Neural cell (in vitro differentiated cells): ENCODE data around the gene SLC12A5.

Experiments
- EP300 ChIP-seq: fragments of 450-650 bp; conservative IDR thresholded peaks from 2 replicates; pipeline ENCODE4 v1.6.1; 2014; ENCODE audit warnings: antibody characterized with exemption, mild to moderate bottlenecking, moderate library complexity; ENCODE audit not compliant: poor library complexity, severe bottlenecking
- EZH2 ChIP-seq: fragments of 200-600, 300-800 bp; shearing (Covaris generic), sonication (generic); IDR thresholded peaks from 2 replicates; pipeline ENCODE4 v1.6.1; 2014; ENCODE audit warnings: antibody characterized with exemption, low read length, borderline replicate concordance, mild to moderate bottlenecking; ENCODE audit not compliant: insufficient read depth, poor library complexity, severe bottlenecking
- POLR2AphosphoS5 ChIP-seq: IDR thresholded peaks from 2 replicates; pipeline ENCODE4 v1.6.1; 2012
- SMC3 ChIP-seq: fragments of 450-650 bp; conservative IDR thresholded peaks from 2 replicates; pipeline ENCODE4 v1.6.1; 2014; ENCODE audit warnings: antibody characterized with exemption, mild to moderate bottlenecking, moderate library complexity; ENCODE audit not compliant: poor library complexity
- TF ChIP-seq, protein P1 (sequence below): fragments of 450-650 bp; IDR thresholded peaks from 2 replicates; pipeline ENCODE4 v1.5.1; 2014; ENCODE audit warnings: antibody characterized with exemption, mild to moderate bottlenecking, moderate library complexity; ENCODE audit not compliant: poor library complexity, severe bottlenecking

DNA sequence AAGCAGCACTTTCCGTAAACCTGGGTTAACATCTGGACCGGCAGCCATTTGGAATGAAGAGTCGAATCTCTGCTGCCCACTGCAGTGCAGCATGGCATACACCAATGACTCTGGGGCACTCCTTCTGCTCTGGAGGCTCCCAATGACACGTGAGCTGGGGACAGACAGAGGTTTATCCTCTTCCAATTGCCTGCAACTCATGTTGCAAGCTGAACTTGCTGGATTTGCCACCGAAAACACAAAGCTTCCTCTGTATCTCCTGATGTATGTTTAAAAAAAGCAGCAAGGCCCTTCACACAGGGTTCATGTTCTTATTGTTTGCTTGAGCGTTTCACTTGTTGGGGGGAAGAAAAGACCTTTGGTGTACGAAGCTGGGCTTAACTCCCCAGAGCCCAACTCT lies 49.9 kb downstream of the SLC12A5 start:
- TF ChIP-seq, protein P1, sequence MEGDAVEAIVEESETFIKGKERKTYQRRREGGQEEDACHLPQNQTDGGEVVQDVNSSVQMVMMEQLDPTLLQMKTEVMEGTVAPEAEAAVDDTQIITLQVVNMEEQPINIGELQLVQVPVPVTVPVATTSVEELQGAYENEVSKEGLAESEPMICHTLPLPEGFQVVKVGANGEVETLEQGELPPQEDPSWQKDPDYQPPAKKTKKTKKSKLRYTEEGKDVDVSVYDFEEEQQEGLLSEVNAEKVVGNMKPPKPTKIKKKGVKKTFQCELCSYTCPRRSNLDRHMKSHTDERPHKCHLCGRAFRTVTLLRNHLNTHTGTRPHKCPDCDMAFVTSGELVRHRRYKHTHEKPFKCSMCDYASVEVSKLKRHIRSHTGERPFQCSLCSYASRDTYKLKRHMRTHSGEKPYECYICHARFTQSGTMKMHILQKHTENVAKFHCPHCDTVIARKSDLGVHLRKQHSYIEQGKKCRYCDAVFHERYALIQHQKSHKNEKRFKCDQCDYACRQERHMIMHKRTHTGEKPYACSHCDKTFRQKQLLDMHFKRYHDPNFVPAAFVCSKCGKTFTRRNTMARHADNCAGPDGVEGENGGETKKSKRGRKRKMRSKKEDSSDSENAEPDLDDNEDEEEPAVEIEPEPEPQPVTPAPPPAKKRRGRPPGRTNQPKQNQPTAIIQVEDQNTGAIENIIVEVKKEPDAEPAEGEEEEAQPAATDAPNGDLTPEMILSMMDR: no peak
- TF ChIP-seq SMC3: no peak
- no peak for TF ChIP-seq POLR2AphosphoS5
- TF ChIP-seq EP300: no peak
- TF ChIP-seq EZH2: no peak
